Measurements from ENCODE around the gene ALG10B.

- TF ChIP-seq CTCF (conservative IDR thresholded peaks at IDR 0.05; ENCODE audit: low read length) (no peak), EZH2phosphoT487 (IDR thresholded peaks at IDR 0.05; ENCODE audit: borderline replicate concordance) (no peak)
These were observed 53.7 kb downstream of the ALG10B start for GRCh38 chr12:38370311-38370710.

All from Loucy (cell line).